ENCODE measurements around the gene MPPED1.

DNA sequence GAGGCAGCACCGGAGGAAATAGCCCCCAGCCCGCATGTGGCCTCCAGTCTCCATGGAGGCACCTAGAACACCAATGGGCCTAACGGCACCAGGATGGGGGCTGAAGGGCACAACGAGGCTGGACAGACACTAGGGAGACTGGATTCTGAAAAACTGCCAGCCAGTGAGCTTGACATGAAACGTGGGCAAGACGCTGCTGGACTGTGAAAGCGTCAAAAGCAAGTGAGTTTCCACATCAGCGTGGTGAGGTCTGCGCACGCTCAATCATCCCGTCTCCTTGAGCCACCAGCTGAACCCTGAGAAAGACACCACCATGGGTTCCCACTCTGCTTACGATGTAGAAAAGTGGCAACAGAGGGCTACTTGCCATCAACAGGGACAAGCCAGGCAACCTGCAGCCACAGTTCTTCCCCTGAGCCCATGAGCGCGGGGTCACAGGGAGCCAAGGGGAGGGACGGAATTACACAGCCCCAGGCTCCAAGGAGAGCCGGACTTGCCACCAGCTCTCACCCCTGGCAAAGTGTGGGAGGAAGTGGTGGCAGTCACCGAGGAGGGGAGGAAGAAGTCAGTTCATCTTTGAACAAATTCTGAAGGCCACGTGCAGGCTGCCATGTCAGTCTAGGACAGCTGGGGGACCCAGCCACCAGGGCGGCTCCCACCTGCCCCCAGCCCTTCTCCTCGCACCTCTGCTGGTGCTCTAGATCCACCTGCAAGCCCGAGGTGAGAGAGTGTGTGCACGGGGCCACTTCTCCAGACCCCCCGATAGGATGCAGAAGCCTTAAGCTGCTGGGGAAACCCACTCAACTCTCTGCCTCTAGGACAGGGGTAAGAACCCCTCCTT is 131.1 kb downstream of the MPPED1 start:
- no peak for TF ChIP-seq EZH2 (IDR thresholded peaks at IDR 0.05)
- TF ChIP-seq POLR2AphosphoS5 (IDR thresholded peaks at IDR 0.05; ENCODE audit: borderline replicate concordance, low read depth, low read length) = no peak
